ENCODE results near the gene THAP5.
"Not testable (repeated sequence)": the region's sequence is repeated elsewhere in the genome, so short reads cannot be mapped to it uniquely, and the experiment has no call there.

The THAP5 gene

DNA sequence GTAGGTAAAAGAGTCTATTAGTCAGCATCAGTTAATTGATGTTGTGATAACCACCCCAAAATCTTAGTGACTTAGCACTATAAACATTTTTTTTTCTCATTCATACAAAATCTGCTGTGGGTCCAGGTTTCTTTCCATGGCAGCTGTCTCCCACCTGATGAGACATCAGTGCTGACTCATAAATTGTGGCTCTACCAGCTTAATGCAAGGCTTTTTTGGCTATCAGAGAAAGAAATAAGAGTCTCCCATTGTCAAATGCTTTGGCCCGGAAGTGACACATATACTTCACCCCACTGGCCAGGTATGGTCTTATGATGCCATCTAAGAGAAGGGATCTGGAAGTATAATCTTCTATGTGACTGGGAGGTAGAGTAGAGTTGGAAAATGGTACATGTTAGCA is 14.7 kb upstream of the THAP5 start:
- DNase-seq (ENCODE audit: low read depth), result no peak

DNA sequence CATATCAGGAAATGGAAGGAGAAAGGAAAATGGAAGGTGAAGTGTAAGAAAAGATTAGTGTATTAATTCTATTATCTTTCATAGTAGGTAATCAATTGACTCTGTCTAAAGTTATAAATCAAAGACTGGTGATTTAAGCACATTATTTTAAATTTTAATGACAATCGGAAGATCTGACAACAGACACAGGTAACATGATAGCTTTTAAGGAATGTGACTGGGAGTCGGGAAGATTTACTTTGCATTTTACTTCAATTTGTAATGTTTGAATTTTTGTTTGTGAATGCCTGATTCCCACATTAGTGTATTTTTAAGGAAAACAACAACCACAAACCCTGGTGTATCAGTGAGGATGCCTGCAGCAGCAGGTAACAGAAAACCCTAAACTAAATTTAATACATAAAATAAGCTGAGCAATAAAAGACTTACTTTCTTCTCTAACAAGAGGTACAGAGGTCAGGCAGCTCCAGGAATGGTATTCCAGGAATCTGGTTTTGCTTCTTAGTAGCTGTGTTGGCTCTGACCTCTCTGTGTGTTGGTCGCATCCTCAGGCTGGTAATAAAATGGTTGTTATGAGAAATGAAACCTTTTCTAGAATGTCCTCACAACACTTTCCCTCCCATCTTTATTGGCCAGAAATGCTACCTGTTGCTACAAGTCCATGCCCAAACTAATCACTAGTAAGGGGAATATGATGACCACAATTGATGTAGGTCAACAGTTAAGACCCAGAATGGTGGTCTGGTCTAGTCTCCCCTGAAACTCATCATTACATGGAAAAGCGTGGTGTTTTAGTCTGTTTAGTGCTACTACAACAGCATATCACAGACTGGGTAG is 12.4 kb upstream of the THAP5 start:
- no peak for DNase-seq (ENCODE audit: low read depth)

DNA sequence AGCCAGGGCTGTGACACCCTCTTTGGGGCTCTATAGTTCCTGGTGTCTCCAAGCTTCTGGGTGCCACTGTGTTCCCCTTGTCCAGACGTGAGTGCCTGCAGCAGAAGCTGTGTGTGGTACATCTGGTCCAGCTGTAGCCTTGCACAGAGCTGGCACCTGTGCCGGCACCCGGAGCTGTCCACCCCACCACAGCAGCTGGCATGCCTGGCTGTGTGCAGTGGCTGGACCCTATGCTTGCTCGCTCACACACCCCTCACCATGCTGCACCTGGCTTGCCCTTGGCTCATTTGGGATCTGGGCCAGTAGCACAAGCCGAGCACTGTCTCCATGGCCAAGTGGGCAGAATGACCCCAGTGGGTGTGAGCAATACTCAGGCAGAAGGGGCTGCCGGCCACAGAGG is 10.8 kb upstream of the THAP5 start:
- no peak for DNase-seq (ENCODE audit: low read depth)

DNA sequence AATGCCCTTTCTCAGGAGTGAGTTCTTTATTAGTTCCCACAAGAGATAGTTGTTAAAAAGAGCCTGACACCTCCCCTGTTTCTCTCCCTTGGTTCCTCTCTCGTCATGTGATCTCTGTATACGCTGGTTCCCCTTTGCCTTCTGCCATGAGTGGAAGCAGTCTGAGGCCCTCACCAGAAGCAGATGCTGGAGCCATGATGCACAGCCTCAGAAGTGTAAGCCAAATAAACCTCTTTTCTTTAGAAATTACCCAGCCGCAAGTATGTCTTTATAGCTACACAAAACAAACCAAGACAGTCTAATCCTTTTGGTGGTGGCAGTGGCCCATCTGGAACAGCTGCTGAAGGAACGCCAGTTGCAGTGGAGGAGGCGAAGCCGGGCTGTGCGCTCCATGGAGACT is 9.4 kb upstream of the THAP5 start:
- DNase-seq (ENCODE audit: low read depth), result no peak

DNA sequence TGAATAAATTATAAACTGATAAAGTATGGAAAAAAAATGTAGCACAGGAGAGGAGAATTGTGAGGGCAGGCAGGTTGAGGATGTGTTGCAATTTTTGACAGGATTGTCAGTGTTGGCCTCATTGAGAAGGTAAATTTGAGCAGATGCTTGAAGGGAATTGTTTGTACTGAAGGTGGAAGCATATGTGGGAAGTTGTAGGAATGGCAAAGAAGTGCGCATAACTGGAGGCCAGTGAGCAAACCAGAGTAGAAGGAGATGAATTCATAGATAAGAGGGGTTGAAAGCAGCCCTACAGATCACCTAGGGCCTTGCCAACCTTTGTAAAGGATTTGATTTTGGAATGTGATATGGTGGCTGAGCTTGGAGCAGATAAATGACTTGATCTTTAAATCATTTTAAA is 6.6 kb upstream of the THAP5 start:
- no peak for DNase-seq (ENCODE audit: low read depth)

DNA sequence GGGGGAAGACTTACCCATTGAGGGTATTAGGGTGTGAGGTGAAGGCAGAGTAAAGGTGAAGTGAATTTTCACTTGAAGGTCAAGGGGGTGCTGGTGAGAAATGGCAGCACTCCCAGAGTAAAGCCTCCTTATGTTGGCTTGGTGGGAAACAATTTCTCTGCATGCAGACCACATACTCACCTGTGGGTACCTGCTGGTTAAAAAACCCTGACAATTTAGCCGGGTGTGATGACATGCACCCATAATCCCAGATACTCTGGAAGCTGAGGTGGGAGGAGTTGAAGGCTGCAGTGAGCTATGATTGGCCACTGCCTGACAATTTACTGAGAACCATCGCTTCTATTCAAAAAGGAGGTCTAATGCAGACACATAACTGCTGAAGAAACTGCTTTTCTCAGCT is 5.7 kb upstream of the THAP5 start:
- no peak for DNase-seq (ENCODE audit: low read depth)

DNA sequence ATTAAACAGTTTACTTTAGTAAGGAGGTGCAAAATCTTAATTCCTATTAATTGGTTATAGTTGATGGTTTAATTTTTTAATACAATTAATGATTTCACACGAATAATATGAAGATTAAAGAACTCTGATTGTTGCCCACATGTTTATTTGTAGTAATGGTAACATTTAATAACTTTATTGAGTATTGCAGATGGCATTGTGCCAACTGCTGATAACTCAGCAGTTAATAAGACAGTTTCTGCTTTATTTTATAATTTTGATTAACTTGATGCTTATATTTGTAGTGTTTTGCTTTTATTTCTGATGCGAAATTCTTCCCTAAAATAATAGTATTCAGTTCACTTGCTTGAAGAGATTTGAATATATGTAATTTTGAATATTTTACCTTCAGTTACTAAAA is 3.0 kb upstream of the THAP5 start:
- no peak for DNase-seq (ENCODE audit: low read depth)

DNA sequence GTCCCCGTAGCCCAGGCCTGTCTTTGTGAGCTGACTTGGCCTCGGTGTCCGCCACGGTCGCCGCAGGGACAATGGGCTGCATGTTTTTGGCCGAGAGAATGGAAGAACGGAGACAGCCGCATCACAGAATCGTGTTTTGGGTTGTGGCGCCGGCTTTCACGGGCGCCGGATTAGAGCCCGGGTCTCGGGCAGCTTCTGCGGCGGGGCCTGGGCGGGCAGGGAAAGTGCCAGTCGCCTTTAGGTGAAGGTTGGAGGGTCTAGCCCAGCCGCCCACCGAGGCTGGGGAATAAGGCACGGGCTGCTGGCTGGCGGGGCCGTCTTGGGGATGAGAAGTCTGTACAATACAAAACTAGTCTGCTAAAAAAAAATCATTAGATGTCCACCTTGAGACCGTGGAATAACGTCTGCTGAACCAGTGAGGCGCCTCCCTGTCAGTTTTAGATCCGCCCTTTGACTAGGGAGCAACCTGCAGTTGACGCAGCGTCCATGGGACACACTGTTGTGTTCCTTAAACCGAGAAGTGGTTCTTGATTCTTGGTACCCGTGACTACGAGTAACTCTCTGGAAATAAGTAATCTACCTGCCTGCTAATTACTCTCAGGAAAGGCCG is 745 bp upstream of the THAP5 start:
- DNase-seq (ENCODE audit: low read depth), result no peak

DNA sequence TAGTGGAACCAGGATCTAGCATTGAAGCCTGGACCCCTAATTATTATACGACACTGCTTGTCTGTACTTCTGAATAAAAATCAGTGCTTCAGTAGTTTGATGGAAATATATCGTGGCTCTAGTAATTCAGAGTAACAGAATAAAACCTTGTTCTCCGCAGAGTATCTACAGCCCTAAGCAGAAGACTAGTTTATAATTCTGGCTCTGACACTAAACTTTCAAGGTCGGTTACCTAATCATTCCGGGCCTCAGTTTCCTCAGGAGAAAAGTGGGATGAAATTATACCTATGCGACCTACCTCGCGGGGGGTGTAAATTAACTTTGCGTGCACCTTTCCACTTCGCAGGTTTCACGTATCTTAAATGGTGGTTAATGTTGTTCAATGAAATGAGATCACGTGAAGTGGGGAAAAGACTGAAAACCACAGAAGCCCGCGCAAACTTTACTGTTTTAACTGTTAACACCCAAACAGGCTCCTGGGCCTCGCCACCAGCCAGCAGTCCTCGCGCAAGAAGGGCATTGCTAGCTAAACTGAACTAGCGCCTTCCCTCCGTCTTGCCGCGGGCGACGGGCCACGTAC is 615 bp downstream of the THAP5 start:
- DNase-seq (ENCODE audit: low read depth), result no peak

DNA sequence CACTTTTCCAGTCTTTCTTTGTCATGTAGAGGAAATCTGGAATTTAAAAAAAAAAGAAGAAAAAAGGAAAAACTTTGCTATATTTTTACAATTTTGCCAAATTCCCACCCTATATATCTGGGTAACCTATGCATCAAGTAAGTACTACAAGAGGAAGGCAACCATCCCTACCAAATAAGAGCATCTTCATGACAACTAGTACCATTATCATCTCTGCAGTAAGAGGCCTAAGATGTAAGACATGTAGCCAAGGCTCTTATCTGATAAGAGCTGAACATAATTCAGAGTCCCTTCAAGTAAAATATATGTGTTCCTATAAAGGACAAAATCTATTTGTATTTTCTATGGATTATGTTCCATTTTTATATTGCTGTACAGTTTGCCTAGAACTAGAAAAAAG is 3.5 kb downstream of the THAP5 start:
- no peak for DNase-seq (ENCODE audit: low read depth)

DNA sequence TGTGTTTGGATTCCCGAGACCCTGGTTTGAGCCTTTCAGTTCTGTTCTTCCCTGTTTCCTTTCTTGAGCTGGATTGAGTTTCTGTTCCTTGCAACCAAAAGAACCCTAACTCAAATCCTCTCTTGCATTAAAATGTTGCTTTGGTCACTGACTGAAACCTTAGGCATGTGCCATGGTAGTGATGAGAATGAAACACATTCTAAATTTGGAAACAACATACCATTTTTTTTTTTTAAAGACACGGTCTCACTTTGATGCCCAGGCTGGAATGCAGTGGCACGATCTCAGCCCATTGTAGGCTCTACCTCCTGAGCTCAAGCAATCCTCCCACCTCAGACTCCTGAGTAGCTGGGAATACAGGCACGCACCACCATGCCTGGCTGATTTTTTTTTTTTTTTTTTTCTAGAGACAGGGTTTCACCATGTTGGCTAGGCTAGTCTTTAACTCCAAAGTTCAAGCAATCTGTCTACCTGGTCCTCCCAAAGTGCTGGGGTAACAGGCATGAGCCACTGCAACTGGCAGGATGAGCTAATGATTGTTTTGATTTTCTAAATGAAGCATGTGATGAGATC is 8.4 kb downstream of the THAP5 start:
- DNase-seq (ENCODE audit: low read depth), result peak; percentile 5

DNA sequence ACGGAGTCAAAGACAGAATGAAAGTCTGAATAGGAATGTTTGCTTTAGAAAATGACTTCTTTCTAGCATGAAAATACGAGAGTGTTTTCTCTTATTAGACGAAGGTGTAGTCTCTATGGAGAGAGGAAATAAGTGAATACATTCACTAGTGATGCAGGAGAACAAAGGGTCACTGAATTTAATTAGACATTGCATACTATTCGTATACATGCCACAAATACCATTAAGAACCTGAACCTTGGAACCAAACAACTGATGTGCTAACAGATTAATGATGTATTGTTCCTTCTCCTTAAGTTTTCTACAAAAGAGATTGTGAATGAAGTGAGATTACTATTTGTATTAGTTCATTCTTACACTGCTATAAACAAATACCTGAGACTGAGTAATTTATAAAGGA is 10.3 kb downstream of the THAP5 start:
- DNase-seq (ENCODE audit: low read depth), result no peak

DNA sequence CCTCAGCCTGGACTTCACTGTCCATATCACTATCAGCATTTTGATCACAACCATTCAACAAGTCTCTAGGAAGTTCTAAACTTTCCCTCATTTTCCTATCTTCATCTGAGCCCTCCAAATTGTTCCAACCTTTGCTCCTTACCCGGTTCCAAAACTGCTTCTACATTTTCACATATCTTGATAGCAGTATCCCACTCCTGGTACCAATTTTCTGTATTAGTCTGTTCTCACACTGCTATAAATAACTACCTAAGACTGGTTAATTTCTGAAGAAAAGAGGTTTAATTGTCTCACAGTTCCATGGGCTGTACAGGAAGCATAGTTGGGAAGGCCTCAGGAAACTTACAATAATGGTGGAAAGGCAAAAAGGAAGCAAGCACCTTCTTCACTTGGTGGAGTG is 11.9 kb downstream of the THAP5 start:
- no peak for DNase-seq (ENCODE audit: low read depth)

DNA sequence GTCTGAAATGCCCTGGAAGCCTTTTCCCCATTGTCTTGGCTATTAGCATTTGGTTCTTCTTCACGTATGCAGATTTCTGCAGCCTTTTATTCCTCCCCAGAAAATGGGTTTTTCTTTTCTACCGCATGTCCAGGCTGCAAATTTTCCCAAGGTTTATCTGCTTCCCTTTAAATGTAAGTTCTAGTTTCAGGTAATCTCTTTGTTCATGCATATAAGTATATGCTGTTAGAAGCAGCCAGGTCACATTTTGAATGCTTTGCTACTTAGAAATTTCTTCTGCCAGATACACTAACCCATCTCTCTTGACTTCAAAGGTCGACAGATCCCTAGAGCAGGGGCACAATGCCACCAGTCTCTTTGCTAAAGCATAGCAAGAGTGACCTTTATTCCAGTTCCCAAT is 12.3 kb downstream of the THAP5 start:
- DNase-seq (ENCODE audit: low read depth), result no peak

DNA sequence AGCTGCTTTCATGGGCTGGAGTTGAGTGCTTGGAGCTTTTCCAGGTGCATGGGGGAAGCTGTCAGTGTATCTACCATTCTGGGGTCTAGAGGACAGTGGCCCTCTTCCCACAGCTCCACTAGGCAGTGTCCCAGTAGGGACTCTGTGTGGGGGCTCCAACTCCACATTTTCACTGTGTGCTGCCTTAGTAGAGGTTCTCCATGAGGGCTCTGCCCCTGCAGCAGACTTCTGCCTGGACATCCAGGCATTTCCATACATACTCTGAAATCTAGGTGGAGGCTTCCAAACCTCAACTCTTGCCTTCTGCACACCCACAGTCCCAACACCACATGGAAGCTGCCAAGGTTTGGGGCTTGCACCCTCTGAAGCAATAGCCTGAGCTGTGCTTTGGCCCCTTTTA is 12.8 kb downstream of the THAP5 start:
- not testable (repeated sequence) for DNase-seq (ENCODE audit: low read depth)

DNA sequence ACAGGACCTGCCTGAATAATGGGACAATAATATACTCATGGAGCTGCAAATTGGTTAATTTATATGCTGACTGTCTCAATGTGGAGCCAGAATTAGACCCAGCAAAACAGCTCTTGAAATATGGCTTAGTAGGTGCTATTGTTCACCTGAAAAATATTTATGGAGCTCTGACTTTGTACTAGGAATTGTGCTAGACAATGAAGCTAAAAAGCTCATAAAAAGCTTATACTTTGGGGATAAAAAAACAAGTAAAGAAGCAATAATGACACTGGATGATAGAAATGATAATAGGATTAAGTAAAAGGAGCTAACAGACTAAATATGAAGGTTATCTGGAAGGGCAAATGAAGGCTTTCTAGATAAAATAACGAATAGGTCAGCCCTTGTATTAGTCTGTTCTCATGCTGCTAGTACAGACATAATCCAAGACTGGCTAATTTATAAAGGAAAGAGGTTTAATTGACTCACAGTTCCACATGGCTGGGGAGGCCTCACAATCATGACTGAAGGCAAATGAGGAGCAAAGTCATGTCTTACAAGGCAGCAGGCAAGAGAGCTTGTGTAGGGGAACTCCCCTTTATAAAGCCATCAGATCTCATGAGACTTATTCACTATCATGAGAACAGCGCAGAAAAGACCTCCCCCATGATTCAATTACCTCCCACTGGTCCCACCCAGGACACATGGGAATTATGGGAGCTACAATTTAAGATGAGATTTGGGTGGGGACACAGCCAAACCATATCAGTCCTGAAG is 21.2 kb downstream of the THAP5 start:
- not testable (repeated sequence) for DNase-seq (ENCODE audit: low read depth)

DNA sequence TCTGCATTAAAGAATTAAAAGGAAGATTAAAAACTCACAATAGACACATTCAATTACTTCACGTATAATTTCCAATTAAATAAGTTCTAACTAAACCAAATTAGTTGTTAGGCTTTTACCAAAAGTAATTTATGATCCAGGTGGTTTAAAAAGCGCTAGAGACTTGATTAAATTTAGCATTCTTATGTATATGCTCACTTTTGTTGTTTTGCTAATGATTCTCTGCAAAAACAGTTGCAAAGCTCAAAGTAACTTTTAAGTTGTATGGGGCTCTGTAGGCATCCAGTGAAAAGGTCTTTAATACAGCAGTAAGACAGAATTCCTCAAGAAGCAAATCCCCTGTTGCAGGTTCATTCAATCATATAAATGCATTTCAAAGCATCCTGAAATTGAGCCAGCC is 28.0 kb downstream of the THAP5 start:
- DNase-seq (ENCODE audit: low read depth), result no peak

DNA sequence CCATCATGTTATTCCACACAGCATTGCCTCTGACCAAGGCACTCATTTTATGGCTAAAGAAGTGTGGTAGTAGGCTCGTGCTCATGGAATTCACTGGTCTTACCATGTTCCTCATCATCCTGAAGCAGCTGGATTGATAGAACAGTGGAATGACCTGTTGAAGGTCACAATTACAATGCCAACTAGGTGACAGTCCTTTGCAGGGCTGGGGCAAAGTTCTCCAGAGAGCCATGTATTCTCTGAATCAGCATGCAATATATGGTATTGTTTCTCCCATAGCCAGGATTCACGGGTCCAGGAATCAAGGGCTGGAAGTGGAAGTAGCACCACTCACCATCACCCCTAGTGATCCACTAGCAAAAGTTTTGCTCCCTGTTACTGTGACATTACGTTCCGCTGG is 30.8 kb downstream of the THAP5 start:
- not testable (repeated sequence) for DNase-seq (ENCODE audit: low read depth)

DNA sequence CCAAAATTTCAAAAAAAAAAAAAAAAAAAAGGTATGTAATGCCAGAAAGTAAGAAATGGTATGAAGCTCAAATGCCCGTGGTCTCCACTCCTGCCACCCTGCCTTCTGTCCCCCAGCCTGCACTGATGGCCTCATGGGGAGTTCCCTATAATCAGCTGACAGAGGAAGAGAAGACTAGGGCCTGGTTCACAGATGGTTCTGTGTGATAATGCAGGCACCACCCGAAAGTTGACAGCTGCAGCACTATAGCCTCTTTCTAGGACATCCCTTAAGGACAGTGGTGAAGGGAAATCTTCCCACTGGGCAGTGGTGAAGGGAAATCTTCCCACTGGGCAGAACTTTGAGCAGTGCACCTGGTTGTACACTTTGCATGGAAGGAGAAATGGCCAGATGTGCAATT is 31.3 kb downstream of the THAP5 start:
- DNase-seq (ENCODE audit: low read depth), result not testable (repeated sequence)

DNA sequence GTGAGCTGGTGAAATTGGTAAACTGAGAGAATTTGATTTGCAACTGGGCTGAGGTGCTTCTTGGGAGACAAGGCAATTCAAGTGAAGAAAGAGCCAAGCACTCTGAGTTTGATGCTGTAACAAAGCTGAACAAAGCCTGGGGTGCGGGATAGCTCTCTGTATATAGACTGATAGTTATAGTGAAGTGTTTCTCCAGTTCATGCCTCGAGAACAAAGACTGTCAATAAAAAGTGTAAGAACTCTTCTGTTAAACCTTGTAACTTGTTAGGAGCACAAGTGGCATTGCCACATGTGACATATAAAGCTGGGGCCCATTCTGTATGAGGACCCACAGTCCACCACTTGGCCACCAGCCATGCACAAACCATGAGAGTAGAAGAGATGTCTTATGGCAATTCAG is 32.3 kb downstream of the THAP5 start:
- no peak for DNase-seq (ENCODE audit: low read depth)

DNA sequence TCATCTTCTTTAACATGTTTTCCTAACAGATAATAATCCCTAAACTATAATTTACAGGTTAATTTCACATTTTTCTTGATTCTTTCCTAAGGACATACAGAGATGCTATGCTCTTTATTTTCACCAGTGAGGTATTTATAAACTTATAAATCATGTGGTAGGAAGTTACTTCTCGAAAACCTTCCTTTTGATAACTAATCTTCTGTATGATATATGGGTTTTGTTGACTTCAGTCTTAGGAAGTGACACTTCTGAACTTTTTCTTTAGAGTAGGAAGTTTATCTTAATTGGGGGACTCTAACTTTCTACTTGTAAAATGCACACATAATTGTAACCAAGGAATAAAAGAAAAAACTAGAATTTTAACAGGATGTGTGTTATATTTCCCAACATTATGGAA is 33.8 kb downstream of the THAP5 start:
- no peak for DNase-seq (ENCODE audit: low read depth)

DNA sequence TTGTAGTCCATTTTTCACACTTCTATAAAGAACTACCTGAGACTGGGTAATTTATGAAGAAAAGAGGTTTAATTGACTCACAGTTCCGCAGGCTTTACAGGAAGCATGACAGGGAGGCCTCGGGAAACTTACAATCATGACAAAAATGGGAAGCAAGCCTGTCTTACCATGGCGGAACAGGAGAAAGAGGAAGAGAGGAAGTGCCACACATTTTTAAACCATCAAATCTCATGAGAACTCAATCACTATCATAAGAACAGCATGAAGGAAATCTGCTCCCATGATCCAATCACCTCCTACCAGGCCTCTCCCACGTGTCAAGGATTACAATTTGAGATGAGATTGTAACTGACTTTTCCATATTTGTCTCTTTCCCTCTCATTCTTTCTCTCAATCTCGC is 34.2 kb downstream of the THAP5 start:
- DNase-seq (ENCODE audit: low read depth), result no peak

DNA sequence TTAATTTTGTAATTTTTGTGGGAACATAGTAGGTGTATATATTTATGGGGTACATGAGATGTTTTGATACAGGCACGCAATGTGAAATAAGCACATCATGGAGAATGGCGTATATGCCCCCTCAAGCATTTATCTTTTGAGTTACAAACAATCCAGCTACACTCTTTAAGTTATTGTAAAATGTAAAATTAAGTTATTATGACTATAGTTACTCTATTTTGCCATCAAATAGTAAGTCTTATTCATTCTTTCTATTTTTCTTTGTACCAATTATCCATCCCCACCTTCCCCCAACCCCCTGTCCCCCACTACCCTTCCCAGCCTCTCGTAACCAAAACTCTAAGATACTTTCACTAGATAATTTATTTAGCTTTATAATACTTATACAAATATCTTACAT is 35.8 kb downstream of the THAP5 start:
- no peak for DNase-seq (ENCODE audit: low read depth)

Measured in stromal cell of bone marrow (primary cell).